HT-29 (cell line): ENCODE data around the gene SYT11. TPM values are rescaled to one million over a fixed set of nuclear protein-coding genes. Genes with fewer than 3 reads are reported as not detected.
"Not testable (repeated sequence)": the region's sequence is repeated elsewhere in the genome, so short reads cannot be mapped to it uniquely, and the experiment has no call there.

Source experiments
- DNase-seq: peaks from one replicate; pipeline ENCODE4 v3.0.0-alpha.2; 2015; ENCODE audit warnings: low spot score
- total RNA-seq: library from RNA; depleted of rRNA; stranded (reverse); fragments of >200 nt; shearing (Covaris generic); gene quantifications from 2 replicates; pipeline ENCODE4 v1.2.3, GENCODE V29; 2014; rRNA removed

Gene SYT11
- total RNA-seq = not detected in 2 replicates

GRCh38 chr1:155859234-155859829, at the start of gene SYT11:
SYT11 (plus strand) TSS chr1:155859567; CDS start chr1:155859762, 195 bp downstream.
- DNase-seq = peak; percentile 95

GRCh38 chr1:155812878-155813277, 46.5 kb upstream of the SYT11 start:
- no peak for DNase-seq

GRCh38 chr1:155813672-155814071, 45.7 kb upstream of the SYT11 start:
- DNase-seq = no peak

- DNase-seq = no peak
Observed at GRCh38 chr1:155816351-155816750, 43.0 kb upstream of the SYT11 start.

- DNase-seq = no peak
Observed at GRCh38 chr1:155827450-155827849, 31.9 kb upstream of the SYT11 start.

GRCh38 chr1:155831279-155831976, 27.9 kb upstream of the SYT11 start:
- DNase-seq = no peak

- DNase-seq = no peak
Observed at GRCh38 chr1:155833665-155834295, 25.6 kb upstream of the SYT11 start.

- no peak for DNase-seq
Observed at GRCh38 chr1:155834296-155834926, 25.0 kb upstream of the SYT11 start.

- DNase-seq = not testable (repeated sequence)
Observed at GRCh38 chr1:155834927-155835399, 24.4 kb upstream of the SYT11 start.

- no peak for DNase-seq
Observed at GRCh38 chr1:155835548-155835947, 23.8 kb upstream of the SYT11 start.

- no peak for DNase-seq
Observed at GRCh38 chr1:155840386-155840785, 19.0 kb upstream of the SYT11 start.

GRCh38 chr1:155844860-155845421, 14.4 kb upstream of the SYT11 start:
- no peak for DNase-seq

- DNase-seq = no peak
Observed at GRCh38 chr1:155847823-155848529, 11.4 kb upstream of the SYT11 start.

- no peak for DNase-seq
Observed at GRCh38 chr1:155850345-155850744, 9.0 kb upstream of the SYT11 start.

- no peak for DNase-seq
Observed at GRCh38 chr1:155856257-155856974, 3.0 kb upstream of the SYT11 start.

- peak; percentile 95 for DNase-seq
Observed at GRCh38 chr1:155856975-155857930, 2.1 kb upstream of the SYT11 start, which contains the start of gene GON4L. GON4L (minus strand) TSS chr1:155857214; CDS start chr1:155853780, 3,434 bp downstream.

- no peak for DNase-seq
Observed at GRCh38 chr1:155858800-155859233, 550 bp upstream of the SYT11 start.

- no peak for DNase-seq
Observed at GRCh38 chr1:155859881-155860871, 809 bp downstream of the SYT11 start.
